Hindlimb muscle (tissue), 1 donor: ENCODE results near the gene POLG. TPM values are rescaled to one million over a fixed set of nuclear protein-coding genes. Genes with fewer than 3 reads are reported as not detected.
"Not testable (repeated sequence)": the region's sequence is repeated elsewhere in the genome, so short reads cannot be mapped to it uniquely, and the experiment has no call there.

ENCODE experiments used
- DNase-seq: peaks from one replicate; pipeline ENCODE4 v3.0.0-alpha.2; 2013
- polyA plus RNA-seq: library from polyadenylated mRNA; unstranded; fragments of 120-200 nt; gene quantifications from one replicate; pipeline ENCODE4 v1.2.1, GENCODE V29; 2013; ENCODE audit not compliant: insufficient read length

The POLG gene
- polyA plus RNA-seq, 1 donor: 40.1 TPM

- DNase-seq: not testable (repeated sequence)
These were observed 57.3 kb downstream of the POLG start for GRCh38 chr15:89277281-89277680.

Other genes starting within 250 kb of the POLG start
- 22.0 TPM for gene ABHD2, start 246.4 kb downstream of the POLG start, polyA plus RNA-seq
- 0.30 TPM for gene RLBP1, start 113.2 kb downstream of the POLG start, polyA plus RNA-seq
- 15.1 TPM for gene FANCI, start 90.8 kb downstream of the POLG start, polyA plus RNA-seq
- gene RHCG, start 161.8 kb upstream of the POLG start, polyA plus RNA-seq: not detected
- gene TICRR, start 240.6 kb upstream of the POLG start, polyA plus RNA-seq: 3.8 TPM